GM10248 (cell line): ENCODE measurements around the gene TNIK.
"Not testable (repeated sequence)": the region's sequence is repeated elsewhere in the genome, so short reads cannot be mapped to it uniquely, and the experiment has no call there.

Experiments
- CTCF ChIA-PET: fragments of 300-600 bp; sonication (Branson Sonifier 250); formaldehyde crosslinking; extraction: SDS; loops from one replicate; lab custom pipeline; 2021; ENCODE audit warnings: antibody characterized with exemption; lab: Yijun Ruan, JAX
- POLR2A ChIA-PET: fragments of 350-650 bp; sonication (Branson Sonifier 250); formaldehyde crosslinking; extraction: SDS; loops from one replicate; lab custom pipeline; 2020; ENCODE audit warnings: antibody characterized with exemption; lab: Yijun Ruan, JAX
- DNase-seq: peaks from one replicate; pipeline ENCODE4 v3.0.0; 2012; ENCODE audit errors: extremely low spot score
- TF ChIP-seq, protein P1 (sequence below): IDR thresholded peaks from 2 replicates; pipeline ENCODE4 v1.5.1; 2012; ENCODE audit warnings: mild to moderate bottlenecking, low read depth; ENCODE audit errors: extremely low read depth, missing control alignments, control extremely low read depth

Gene TNIK

DNA sequence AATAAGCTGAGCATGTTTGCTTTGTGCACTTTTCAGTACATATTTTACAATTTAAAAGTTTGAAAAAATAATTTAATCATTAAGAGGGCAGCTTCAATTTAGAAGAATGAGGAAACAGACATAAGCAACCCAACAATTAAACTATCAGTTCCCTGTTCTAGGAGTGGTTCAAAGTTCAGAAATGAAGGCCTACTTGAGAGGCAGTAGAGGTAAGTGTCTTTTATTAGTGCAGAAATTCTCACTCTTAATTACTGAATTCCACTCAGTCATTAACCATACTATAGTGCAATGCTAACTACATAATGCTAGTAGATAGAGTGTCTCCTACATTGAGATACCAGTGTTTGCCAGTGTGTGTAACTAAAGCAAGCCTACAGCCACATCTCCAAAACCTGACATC, 73.1 kb downstream of the TNIK start:
- TF ChIP-seq, protein P1, sequence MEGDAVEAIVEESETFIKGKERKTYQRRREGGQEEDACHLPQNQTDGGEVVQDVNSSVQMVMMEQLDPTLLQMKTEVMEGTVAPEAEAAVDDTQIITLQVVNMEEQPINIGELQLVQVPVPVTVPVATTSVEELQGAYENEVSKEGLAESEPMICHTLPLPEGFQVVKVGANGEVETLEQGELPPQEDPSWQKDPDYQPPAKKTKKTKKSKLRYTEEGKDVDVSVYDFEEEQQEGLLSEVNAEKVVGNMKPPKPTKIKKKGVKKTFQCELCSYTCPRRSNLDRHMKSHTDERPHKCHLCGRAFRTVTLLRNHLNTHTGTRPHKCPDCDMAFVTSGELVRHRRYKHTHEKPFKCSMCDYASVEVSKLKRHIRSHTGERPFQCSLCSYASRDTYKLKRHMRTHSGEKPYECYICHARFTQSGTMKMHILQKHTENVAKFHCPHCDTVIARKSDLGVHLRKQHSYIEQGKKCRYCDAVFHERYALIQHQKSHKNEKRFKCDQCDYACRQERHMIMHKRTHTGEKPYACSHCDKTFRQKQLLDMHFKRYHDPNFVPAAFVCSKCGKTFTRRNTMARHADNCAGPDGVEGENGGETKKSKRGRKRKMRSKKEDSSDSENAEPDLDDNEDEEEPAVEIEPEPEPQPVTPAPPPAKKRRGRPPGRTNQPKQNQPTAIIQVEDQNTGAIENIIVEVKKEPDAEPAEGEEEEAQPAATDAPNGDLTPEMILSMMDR, result no peak
- ChIA-PET CTCF (interaction anchor here (1.1 to 1.6 kb wide), 3 partner anchors 12 to 25 kb away, joined by 3 to 7 read pairs (median 4); no protein-coding TSS in a partner anchor), POLR2A (no interaction called here)
- no peak for DNase-seq

DNA sequence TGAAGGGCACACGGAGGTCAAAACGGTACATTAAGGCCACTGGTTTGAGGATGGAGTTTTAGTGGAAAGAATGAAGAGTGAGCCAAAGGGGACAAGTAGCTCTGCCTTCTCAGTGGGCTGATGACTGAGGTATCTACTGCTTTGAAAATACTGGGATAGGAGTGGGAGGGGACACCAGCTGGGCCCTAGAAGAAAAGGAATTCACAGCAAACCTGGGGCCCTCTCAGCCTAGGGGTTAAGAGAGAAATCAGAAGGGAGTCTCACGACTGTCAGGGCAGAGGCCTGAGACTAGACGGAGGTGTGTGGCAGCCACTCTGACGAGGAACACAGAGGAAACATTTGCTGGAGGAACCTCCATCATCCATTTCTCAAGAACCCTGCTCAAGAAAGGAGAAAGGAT, 75.1 kb downstream of the TNIK start:
- ChIA-PET CTCF (interaction anchor here (1.2 to 1.8 kb wide), 4 partner anchors 13 to 42 kb away, joined by 3 to 6 read pairs (median 4); no protein-coding TSS in a partner anchor), POLR2A (no interaction called here)
- TF ChIP-seq, protein P1, result no peak
- DNase-seq, result no peak

DNA sequence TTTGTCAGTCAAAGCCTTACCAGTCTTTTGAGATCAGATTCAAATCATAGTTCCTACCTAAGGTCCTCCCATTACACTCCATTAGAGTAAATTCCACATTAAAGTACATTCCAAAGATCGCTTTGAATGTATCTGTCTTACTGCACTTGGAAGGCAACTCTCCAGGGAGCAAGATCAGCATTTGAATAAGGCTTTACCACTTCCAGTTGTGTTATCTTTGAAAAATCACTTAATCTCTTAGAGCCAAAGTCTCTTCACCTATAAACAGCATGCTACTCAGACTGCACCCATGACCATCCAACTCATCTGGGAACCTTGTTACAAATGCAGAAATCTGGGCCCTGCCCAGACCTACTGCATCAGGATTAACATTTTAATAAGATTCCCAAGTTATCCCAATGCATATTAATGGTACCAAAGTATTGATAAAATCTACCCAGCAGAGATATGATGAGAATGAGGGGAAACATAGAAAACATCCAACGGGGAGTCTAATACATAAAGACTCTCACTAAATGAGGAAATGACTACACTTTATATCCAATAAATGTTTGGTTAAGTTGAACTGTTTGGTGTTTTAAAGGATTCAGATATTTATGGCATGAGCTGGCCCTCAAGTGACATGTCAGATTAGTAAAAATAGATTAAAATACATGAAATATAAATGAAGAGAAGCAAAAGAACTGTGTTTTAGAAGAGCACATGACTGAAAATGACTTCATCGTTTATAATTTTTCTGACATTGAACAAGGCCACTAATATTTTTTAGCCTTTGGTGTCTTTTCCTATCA, 75.9 kb downstream of the TNIK start:
- TF ChIP-seq, protein P1, result no peak
- no peak for DNase-seq
- ChIA-PET POLR2A (no interaction called here), CTCF (interaction anchor here (1.3 to 1.8 kb wide), 3 partner anchors 14 to 38 kb away, joined by 3 to 6 read pairs (median 4); no protein-coding TSS in a partner anchor)

DNA sequence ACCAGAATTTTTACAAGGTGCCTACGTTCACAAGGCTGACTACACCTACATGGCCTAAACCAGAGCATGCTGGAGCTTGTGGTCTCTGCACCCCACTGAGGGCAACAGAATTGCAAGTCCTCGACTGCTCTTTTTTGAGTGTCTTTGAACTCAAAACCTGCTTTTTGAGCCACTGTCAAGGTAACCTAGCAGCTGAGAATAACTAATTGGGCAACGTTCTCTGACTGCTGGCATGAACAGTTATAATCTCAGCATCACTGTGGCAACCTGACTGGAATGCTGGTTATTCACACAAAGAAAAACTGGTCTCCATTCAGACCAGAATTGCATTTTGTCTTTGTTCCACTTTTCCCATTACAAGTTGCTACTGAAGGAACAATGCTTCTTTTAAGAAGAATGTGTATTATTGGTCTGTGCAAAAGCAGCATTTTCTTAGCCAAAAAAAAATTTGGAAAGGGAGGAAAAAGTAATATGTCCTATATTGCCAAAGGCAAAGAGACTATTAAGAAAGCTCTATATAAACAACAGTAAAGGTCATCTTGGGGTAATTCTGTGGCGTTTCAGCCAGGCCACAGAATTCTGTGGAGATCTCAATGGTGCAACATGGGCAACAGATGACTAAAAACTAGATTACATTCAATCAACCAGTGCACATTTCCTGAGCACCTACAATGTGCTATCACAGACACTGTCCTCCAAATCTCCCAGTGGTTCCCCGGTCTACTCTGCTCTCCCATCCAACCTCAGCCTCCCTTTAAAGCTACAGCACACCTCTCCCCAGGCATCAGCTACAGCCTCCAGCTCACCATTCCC, 76.8 kb downstream of the TNIK start:
- TF ChIP-seq, protein P1, result no peak
- POLR2A ChIA-PET, result no interaction called here
- no peak for DNase-seq
- CTCF ChIA-PET, result interaction anchor here (1.3 to 2.1 kb wide), 2 partner anchors 14 to 16 kb away, joined by 3 to 6 read pairs; no protein-coding TSS in a partner anchor

DNA sequence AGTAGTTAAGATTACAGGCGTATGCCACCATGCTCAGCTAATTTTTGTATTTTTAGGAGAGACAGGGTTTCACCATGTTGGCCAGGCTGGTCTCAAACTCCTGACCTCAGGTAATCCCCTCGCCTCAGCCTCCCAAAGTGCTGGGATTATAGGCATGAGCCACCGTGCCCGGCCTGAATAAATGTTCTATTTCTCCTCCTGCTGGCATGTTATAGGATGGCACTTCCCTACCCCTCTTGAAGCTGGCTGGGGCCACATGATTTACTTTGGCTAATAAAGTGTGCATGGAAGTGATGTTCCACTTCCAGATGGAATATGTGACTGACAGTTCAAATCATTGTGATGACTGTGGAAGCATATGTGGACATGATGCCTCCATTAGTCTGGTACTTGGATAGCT, 77.9 kb downstream of the TNIK start:
- POLR2A ChIA-PET, DNase-seq: not testable (repeated sequence)
- CTCF ChIA-PET, result interaction anchor here (1.1 to 3.7 kb wide), 6 partner anchors 12 to 112 kb away, joined by 3 to 28 read pairs (median 4); no protein-coding TSS in a partner anchor

DNA sequence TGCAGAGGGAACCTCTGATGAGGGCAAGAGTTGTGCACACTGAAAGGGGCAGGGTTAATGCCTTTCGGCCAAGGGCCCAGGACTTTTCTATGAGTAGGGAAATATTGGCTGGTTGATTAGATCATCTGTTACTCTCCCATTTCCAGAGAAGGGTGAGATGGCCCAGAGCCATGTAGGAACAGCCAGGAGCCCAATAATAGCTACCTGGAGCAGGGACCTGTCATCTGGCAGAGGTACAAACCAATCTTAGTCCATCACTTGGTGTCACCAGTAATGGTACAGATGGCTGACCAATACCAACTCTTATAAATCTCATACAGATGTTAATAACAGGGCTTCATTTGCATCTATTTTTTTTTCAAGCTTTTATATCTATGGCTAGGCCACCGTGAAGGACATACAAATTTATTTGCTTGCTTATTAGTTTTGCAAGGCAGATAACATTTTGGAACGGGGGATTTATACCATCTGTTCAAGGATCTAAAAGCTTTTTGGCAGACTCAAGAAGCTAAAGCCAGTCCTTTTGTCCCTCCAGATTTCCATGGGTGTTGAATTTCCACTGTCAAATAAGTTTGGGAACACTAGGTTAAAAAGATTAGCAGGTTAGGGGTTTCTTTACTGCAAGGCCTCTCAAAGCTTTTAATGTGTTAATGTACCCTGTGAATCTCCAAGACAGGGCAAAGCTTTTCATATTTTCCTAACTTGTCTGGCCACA, 79.3 kb downstream of the TNIK start:
- TF ChIP-seq, protein P1, result no peak
- ChIA-PET CTCF (interaction anchor here (0.8 to 3.7 kb wide), 13 partner anchors 7 to 111 kb away, joined by 3 to 28 read pairs (median 4); no protein-coding TSS in a partner anchor), POLR2A (no interaction called here)
- DNase-seq, result no peak
